Measurements from ENCODE around the gene KIF25. TPM values are rescaled to one million over a fixed set of nuclear protein-coding genes. Genes with fewer than 3 reads are reported as not detected.
A peak's percentile ranks its signal among the peaks of the same experiment; 100 is the strongest.

Gene KIF25
- total and polyA plus RNA-seq, 8 donors: 0.23 to 0.35 (median 0.26) TPM; not detected in 4

GRCh38 chr6:168039301-168039700 lies 41.8 kb downstream of the KIF25 start:
- Histone ChIP-seq H3K27ac (no peak overlapping the region), H3K4me3 (no peak overlapping the region), H3K27me3 (no peaks in the 10 kb centered on the region), H3K9me3 (peaks cover 0 to 8% (median 0%) of the 10 kb centered on the region in 4 donors), H3K4me1 (no peaks in the 10 kb centered on the region), H3K36me3 (no peaks in the 10 kb centered on the region)
- WGBS, 2 donors: 86 to 91% methylated on average over 4 of the region's 4 CpGs
- TF ChIP-seq CTCF (IDR thresholded peaks at IDR 0.05): no peak
- no peak for FAIRE-seq
- intact Hi-C loops (cut with DNase I): no loop called here
- DNase-seq: no peak
- ATAC-seq: no peak

DNA sequence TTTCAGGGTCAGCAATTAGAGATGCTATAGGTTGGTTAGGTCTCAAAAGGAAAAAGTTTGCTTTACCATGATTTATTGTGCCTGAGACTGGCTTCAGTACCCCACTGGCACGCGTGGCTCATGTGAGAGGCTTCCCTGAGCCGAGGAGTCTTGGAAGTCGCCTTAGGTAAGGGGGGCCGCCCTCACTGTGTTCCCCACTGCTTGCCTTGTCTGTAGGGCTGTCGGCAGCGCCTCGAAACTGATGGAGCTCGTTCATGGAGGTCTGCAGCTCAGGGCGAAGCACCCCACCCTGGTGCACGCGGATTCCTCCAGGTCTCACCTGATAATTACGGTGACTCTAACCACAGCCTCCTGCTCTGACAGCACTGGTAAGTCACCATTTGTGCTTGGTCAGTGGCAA lies 42.4 kb downstream of the KIF25 start:
- no peak for FAIRE-seq
- Histone ChIP-seq H3K4me3 (no peak overlapping the region), H3K9me3 (peaks cover 0 to 8% (median 0%) of the 10 kb centered on the region in 4 donors), H3K4me1 (no peaks in the 10 kb centered on the region), H3K27ac (no peak overlapping the region), H3K36me3 (no peaks in the 10 kb centered on the region), H3K27me3 (no peaks in the 10 kb centered on the region)
- intact Hi-C loops (cut with DNase I): no loop called here
- ATAC-seq: no peak
- 81 to 88% methylated on average over 13 of the region's 13 CpGs for WGBS, 2 donors
- DNase-seq: no peak
- TF ChIP-seq CTCF (IDR thresholded peaks at IDR 0.05): no peak

DNA sequence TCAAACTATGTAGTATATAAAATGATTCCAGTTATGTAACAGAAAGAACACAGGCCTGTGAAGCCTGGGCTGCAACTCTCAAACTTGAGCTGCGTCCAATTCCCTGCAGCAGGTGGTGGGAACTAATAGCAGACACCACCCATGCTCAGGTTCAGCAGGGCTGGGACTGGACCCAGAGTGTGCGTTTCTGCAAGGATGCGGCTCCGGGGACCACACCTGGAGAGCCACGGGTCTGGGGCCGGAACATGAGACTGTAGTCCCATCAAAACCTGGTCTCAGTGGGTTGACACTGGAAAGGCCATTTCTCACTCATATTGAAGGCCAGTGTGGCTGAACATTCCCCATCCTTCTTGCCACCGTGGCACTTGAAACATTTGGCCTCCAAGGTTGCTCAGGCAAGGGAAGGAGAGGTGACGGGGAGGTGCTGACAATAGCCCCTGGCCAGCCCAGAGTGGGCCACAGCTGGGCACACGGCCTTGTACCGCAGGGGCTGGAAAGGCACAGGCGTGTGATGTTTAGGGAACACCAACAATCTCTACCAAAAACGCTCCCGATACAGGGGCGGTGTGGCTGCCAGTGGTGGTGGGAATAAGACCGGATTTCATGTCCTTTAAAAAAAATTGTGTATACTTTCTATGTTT lies 43.5 kb downstream of the KIF25 start:
- H3K9me3 ChIP-seq: peaks cover 0 to 8% (median 0%) of the 10 kb centered on the region in 4 donors
- H3K4me3 ChIP-seq: no peak overlapping the region
- ATAC-seq: no peak
- WGBS, 2 donors: 84 to 91% methylated on average over 15 of the region's 15 CpGs
- FAIRE-seq: no peak
- H3K4me1 ChIP-seq: no peaks in the 10 kb centered on the region
- intact Hi-C loops (cut with DNase I): no loop called here
- DNase-seq: no peak
- no peak overlapping the region for H3K27ac ChIP-seq
- no peaks in the 10 kb centered on the region for H3K27me3 ChIP-seq
- H3K36me3 ChIP-seq: no peaks in the 10 kb centered on the region
- no peak for TF ChIP-seq CTCF (IDR thresholded peaks at IDR 0.05)

GRCh38 chr6:168041928-168042327 lies 44.5 kb downstream of the KIF25 start:
- ATAC-seq: no peak
- Histone ChIP-seq H3K4me1 (no peaks in the 10 kb centered on the region), H3K4me3 (no peak overlapping the region), H3K36me3 (no peaks in the 10 kb centered on the region), H3K27me3 (no peaks in the 10 kb centered on the region), H3K9me3 (peaks cover 0 to 8% (median 0%) of the 10 kb centered on the region in 4 donors), H3K27ac (no peak overlapping the region)
- no peak for FAIRE-seq
- WGBS, 2 donors: 84 to 88% methylated on average over 15 of the region's 15 CpGs
- no peak for TF ChIP-seq CTCF (IDR thresholded peaks at IDR 0.05)
- peak in 1 of 6 donors; percentile 28 for DNase-seq
- intact Hi-C loops (cut with DNase I): no loop called here

- TF ChIP-seq CTCF (IDR thresholded peaks at IDR 0.05): no peak
- FAIRE-seq: no peak
- WGBS, 2 donors: 90 to 93% methylated on average over 29 of the region's 29 CpGs
- DNase-seq: peak in 1 of 6 donors; percentile 46
- no peaks in the 10 kb centered on the region for H3K27me3 ChIP-seq
- H3K36me3 ChIP-seq: no peaks in the 10 kb centered on the region
- no peak for ATAC-seq
- no peaks in the 10 kb centered on the region for H3K4me1 ChIP-seq
- no peak overlapping the region for H3K4me3 ChIP-seq
- intact Hi-C loops (cut with DNase I): no loop called here
- H3K9me3 ChIP-seq: peaks cover 0 to 8% (median 0%) of the 10 kb centered on the region in 4 donors
- no peak overlapping the region for H3K27ac ChIP-seq
Measured at GRCh38 chr6:168042426-168043192, 45.1 kb downstream of the KIF25 start.

All from pancreas (tissue), 10 donors.